Endometrium (tissue), 2 donors: ENCODE data around the gene CIITA.

Source experiments
- FAIRE-seq: peaks from 2 replicates; lab custom pipeline; 2012; peaks lifted over from hg19 to GRCh38; lab: Jason Lieb, UNC
- donor health status: control.
- donor health status: control.

The CIITA gene

DNA sequence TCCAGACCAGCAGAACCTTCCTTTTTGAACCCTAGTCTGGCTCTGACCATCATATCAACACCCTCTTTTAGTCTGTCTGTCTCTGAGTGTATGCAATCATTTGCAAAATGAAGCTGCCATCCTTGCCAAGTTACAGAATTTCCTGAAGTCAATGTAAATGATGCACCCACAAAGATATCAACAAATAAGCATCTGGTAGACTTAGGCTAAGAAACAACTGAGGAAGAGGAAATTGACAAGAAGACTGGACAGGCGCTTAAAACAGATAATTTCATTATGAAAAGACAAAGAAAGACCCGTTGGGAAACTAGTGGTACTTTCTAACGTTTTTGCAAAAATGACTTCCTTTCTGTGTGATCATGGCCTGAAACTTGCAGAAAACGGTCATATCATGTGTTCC is 24.7 kb upstream of the CIITA start:
- no peak for FAIRE-seq

DNA sequence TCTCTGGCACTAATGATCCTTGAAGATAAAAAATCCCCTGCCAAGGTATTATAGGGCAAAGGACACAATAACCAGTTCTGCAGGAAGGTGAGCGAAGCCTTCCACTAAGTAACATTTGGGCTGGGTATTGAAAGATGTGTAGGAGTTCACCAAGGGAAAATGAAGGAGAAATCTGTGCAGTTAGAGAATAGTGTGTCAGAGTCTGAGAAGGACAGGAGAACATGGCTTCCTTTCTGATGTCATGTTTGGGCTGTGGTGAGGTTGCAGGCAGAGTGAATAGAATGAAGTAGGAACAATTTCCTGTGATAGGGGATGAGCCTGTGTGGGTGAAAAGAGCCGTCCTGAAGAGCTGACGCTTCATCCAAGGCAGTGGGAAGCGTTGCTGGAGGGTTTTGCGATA is 24.1 kb upstream of the CIITA start:
- no peak for FAIRE-seq

DNA sequence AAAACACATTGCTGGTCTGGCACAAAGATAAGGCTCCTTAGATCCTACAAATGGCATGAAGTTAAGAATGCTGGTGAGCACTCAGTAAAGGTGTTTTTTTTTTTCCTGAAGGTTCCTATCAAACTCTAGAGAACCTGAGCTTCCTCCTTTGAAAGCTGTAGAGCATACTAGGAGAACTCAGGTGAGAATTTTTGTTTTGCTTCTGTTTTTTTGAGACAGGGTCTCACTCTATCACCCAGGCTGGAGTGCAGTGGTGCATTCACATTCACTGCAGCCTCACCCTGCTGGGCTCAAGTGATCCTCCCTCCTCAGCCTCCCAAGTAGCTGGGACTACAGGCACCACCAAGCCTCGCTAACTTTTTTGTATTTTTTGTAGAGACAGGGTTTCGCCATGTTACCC is 21.0 kb upstream of the CIITA start:
- FAIRE-seq: no peak

DNA sequence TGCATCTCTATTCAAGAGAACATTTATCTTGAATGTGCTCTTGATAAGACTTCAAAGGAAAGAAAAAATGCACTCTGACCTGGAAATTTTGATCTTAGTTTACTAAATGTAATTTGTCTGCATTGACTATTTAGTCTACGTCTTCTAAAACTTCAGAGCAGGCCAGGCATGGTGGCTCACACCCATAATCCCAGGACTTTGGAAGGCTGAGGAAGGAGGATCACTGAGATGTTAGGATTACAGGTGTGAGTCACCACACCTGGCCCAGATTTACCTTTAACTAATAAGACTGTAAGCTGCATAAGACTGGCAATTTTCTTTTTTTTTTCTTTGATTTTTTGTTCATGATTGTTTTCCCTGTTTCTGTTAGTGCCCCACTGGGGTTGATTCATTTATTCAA is 18.8 kb upstream of the CIITA start:
- FAIRE-seq: no peak

DNA sequence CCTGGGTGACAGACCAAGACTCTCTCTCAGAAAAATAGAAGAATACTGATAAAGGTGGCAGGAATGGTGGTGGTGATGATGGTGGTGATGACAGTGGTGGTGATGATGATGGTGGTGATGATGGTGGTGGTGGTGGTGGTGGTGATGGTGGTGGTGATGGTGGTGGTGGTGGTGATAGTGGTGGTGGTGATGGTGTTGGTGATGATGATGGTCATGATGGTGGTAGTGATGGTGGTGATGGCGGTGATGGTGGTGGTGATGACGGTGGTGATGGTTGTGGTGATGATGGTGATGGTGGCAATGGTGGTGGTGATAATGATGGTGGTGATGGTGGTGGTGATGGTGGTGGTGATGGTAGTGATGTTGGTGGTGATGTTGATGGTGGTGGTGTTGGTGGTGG is 18.0 kb upstream of the CIITA start:
- FAIRE-seq: no peak

DNA sequence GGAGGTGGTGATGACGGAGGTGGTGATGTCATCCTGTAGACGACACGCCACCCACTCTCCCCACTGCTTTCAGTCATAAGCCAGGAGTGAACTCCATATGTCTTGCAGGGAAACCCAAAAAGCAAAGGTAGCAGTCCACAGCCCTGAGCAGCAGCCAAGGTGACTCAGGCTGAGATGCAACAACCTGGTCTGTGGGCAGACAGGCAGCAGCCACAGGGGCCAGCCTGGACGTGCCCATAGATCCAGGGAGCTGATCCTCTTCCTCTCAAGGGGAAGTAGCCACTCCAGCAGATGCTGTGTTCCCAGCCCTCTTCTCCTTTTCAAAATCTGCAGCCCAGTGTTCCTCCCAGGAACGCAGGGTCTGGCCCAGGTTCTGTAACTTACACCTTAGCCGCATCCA is 17.3 kb upstream of the CIITA start:
- FAIRE-seq: no peak

DNA sequence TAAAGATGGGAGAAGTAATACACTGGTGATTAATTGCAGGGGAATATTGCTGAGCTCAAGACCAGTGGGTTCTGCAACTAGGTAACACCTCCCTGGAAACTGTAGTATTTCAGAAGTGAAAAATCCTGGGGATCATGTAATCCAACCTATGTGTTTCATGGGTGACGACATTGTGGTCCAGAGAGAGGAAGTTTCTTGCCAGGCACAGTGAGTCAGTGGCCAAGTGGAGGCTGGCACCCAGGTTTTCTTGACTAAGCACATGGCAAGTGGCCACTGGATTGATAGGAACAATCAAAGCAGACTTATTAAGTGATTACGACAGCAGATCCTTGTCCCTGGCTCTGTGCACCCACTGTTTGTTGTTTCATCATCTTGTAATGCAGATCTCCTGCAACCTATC is 14.6 kb upstream of the CIITA start:
- no peak for FAIRE-seq

DNA sequence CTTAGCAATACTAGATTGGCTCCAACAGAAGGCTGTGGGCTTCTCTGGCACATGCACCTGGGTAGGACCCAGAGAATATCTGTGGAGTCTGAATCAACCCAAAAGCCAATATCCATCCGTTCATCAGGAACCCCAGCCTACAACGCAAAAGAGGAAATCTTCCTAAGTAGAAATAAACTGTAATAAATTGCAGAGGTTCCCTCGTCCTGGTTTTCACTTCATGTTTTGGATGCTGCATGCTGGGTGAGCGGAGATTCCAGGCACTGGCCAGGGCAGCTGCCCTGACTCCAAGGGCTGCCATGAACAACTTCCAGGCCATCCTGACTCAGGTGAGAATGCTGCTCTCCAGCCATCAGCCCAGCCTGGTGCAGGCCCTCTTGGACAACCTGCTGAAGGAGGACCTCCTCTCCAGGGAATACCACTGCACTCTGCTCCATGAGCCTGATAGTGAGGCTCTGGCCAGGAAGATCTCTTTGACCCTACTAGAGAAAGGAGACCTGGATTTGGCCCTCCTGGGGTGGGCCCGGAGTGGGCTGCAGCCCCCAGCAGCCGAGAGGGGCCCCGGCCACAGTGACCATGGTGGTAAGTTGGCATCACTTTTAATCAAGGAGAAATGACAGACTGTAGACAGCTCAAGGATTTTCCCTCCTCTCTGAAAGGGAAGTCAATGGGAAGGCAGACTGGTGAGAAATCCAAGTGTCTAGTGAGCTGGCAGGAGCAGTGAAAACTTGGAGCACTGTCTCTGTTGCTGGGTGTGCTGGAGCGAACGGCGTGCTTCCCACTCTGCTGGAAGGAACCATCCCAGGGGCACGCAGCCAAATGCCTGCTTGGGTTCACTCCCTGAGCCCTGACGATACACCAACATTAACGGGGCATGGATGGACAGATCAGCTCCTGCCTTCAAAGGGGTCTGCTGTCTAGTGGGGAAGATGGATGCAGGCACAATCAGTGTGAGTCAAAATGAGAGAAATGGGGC is 10.7 kb upstream of the CIITA start:
- no peak for FAIRE-seq

DNA sequence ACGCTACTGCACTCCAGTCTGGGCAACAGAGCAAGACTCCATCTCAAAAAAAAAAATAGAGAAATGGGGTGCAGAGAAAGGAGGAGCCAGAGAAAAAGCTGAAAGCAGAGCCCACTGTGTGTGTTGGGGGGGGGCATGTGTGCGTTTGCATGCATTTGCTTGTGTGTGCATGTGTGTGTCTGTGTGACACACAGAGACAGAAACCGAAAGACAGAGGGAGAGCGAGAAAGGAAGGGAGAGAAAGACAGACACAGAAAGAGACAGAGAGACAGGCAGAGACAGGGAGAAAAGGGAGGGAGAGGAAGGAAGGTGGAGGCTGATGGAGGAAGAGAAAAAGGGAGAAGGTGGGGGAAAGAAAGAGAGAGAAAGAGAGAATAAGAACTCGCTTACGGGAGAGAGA is 9.8 kb upstream of the CIITA start:
- FAIRE-seq: no peak

DNA sequence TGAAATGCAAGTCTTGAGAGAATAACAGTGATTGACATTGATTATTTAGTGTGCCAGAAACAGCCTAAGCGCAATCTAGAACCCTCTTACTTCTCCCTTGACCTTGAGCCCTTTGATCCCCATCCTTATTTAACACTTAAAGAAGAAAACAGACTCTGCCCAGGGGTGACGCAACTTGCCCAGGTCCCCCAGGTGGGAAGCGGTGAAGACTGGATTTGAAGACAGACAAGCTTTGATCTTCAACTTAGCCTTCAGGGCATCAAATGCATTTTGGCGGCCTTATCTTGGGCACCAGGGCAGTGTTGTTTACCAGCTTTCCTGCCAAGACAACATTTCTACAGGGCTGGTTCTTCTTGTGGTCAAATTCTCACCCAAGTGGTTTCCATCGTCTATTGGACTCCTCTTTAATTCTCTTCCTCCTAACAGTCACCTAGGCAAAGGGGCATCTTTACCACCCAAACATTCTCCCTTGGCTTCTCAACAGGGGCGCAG is 8.9 kb upstream of the CIITA start:
- no peak for FAIRE-seq

DNA sequence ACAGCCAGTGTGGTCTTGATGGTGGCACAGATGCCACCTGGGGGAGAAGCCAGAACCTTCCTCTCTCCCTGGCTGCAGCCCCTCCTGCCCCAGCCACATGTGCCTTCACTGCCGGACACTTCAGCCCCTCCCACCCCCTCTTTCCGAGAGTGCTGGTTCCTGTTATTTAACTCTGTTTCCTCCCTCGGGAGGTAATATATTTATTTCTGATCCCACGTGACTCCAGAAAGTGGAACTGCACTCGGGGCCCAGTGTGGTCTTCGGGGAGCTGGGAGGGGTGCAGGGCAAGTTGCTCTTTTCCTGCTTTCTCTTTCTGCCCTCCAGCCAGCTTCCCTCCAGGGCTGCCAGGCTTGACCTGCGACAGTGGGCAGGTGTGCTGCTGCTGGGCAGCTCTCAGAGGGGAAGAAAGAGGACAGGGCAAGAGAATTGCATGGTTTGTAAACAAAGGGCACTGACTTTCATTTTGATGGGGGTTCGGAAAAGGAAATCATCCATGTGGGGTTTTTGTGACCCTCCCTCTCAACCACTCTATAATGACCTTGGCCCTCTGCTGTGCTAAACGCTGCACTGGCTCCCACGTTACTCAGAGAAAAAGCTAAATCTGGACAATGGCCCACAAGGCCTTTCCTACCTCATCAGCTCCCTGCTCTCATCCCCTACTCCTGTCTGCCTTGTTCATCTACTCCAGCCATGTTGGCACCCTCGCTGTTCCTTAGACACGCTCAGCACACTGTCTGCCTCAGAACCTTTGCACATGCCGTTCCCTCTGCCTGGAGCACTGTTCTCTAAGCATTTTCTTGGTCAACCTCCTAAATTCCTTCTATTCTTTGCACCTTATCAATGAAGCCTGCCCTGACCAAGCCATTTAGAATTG is 8.2 kb upstream of the CIITA start:
- FAIRE-seq: no peak

DNA sequence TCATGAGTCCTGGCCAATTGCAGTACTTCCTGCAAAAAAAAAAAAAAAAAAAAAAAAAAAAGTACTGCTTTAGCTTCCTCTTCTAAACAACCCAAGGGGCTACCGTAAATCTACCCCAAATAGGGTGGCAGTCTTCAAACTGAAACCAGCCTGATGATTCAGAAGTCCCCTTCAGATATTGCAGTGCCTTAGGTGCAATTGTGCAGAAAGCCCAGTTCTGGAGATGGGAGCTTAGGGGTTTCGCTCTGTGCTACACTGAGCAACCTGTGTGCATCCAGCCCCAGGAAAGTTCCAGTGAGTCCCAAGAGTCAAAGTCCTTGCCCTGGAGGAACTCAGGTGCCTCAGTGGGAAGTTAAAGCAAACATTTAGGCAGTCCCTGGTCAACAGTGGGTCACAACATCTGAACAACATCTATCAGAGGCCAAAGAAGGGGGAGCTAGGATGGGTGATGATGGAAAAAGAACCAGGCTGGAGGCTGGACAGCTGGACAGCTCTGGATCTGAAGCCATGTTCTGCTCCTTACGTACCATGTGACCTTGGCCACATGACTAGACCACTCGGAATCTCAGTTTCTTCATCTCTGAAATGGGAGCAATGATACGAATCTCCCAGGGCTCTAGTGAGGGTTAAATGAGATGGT is 6.7 kb upstream of the CIITA start:
- FAIRE-seq: no peak

DNA sequence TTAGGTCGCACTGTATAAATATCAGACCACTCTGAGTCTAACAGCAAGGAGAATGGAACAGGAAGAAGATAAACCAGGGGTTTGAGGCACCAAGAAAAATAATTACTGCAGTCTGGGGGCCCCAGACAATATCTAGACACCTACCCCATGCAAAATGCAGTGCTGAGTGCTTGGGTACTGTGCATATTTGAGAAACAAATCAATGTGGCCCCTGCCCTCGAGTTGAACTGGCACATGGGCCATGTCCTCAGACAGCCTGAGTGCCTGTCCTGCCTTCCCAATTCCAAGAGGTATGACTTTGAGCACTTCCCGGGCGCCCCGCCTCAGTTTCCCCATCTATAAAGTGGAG is 6.2 kb upstream of the CIITA start:
- FAIRE-seq: no peak

DNA sequence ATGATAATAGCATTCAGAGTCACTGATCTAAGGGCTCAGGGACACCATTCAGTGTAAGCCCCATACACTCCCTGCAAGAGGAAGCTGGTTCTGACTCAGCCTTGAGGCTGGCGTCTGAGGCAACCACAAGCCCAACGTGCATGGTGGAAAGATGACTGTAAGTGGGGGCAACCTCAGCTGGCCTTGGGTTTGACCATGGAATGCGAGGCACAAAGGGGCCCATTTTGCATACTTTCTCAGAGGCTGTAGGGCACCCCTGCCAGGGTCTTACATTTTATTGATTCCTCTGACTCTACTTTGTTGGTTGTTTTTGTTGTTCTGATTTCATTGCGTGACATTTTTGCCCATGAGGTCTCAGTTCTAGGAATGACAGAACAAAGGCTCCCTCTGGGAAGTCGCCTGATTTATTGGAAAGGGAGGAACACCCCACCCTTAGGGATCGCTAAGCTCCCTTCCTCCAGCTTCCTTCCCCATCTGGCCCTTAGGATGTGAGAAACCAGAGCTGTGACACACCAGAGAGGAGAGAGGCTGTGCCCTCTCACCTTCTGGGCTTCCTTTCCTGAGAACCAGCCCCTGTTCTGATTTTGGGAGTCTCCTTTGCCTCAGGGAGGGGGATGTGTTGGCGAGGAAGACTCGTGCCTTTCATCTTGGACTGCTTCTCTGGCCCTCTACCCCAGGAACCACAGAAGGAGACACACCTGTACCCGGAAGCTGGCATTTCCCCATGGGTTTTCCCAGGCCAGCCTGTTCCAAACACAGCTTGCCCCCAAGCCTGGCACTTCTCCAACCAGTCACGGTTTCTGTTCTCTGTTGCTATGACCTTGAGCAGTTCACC is 5.6 kb upstream of the CIITA start:
- no peak for FAIRE-seq

DNA sequence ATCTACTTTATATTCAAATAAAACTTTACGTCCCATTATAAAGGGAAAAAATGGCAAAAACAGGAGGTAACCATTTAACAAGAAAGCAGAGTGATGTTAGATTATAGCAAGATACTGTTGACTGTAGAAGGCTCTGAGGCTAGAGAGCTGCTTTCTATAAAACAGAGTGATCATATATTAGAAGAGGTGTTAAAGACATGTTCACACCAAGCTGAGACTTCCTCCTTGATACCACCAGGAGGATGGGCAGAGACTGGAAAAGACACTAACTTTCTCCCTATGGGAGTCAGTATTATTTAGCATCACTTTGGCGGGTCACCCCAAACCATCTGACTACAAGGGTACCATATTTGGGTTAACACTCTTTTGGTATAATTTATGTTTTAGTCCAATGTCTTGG is 687 bp upstream of the CIITA start:
- FAIRE-seq: no peak

DNA sequence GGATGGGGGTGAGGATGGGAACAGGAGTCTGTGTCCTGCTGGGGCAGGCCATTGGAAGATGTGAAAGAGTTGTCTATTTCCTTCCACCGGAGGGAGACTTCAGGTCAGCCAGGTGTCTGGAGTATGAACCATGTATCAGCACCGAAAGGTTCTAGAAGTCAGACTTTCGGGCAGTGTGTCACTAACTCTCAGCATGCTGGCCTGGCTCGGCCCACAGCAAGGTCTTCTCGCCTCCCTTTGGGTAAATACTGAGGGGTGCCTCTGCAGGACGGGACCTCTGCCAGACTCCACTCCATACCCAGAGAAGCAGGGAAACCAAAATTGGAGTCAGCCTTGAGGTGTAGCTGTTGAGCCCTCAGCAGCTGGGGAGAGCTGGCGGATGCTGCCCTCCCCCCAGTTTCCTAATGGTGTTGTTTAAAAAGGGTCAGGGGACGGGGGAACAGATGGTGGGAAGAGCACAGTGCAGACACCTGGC is 507 bp downstream of the CIITA start:
- no peak for FAIRE-seq

DNA sequence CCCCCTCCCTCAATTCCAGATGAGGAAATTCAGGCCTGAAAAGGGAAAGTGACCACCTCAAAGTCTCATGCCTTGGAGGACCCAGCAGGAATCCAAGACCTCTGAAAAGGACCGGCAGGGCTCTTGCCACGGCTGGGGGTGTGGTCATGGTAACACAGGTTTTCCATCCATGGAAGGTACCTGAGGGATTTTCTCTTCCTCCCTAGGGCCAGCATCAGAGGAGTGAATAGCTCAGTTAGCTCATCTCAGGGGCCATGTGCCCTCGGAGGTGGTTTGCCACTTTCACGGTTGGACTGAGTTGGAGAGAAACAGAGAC is 1.3 kb downstream of the CIITA start:
- no peak for FAIRE-seq

DNA sequence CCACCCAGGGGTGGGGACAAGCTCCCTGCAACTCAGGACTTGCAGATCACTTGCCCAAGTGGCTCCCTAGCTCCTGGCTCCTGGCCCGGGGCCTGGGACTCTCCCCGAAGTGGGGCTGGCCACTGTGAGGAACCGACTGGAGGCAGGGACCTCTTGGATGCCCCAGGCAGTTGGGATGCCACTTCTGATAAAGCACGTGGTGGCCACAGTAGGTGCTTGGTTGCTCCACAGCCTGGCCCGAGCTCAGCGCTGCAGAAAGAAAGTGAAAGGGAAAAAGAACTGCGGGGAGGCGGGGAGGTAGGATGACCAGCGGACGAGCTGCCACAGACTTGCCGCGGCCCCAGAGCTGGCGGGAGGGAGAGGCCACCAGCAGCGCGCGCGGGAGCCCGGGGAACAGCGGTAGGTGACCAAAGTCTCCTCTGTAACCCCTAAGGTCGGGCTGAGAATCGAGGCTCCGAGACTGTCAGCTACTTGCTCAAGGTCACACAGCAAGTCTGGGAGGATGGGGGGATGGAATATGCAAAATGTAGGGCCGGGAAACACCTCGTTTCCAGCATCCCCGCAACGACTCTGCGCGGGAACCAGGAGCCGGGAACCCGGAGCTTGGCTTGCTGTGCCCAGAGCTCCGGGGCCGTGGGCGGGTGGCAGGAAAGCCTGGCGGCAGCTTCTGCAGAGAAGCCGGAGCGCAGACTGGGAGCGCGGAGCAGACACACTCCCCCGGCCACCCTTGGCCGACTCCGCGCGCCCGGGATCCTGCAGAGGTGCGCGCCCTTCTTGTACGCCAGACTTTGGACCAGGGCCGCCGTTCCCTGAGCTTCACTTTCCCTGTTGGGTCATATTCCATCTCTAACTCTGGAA is 1.9 kb downstream of the CIITA start:
- FAIRE-seq: no peak

DNA sequence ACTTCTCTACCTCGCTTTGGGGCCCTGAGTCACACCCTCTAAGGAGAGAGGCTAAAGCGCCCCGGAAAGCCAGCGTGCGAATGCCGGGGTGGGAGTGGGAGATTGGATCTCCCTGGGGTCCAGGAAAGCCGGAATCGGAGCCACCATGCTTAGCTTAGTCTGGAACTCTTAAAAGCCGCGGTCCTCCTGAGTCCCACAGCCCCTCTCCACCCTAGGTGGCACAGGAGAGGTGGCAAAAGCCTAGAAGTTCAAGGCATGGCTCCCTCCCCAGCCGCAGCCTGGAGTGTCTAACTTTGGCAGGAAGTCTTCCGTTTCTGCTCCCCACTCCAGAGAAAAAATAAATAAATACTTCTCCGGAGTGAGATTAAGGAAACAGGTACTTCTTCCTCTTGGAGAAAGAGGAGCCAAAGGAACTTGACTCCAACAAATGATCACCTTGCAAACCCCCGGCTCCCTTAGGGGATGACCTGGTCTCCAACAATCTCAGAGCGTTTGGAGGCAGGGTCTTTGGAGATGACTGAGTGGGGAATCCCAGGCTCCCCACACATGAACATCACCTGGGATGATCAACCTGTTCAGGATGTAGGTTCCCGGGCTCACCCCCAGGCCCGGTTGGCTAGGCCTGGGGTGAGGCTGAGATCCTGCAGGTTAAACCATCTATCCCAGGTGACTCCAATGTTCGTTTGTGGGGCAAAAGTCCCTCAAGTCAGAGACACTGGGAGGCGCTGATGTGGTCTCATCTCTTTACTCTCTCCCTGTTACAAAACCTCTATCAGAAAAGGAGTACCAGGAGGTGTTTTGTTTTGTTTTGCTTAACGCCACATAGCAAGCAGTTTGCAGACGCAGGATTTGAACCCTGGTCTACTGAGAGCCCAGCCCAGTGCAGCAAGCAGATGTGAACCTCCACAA is 2.9 kb downstream of the CIITA start:
- no peak for FAIRE-seq
